GM13977 (cell line): Measurements from ENCODE around the gene GATM.

Source experiments
- DNase-seq: peaks from one replicate; pipeline ENCODE4 v3.0.0; 2012; ENCODE audit warnings: low spot score
- CTCF ChIP-seq: IDR thresholded peaks from 2 replicates; pipeline ENCODE4 v1.5.1; 2012; ENCODE audit warnings: mild to moderate bottlenecking, control low read depth; ENCODE audit not compliant: insufficient read depth; ENCODE audit errors: extremely low read depth, missing control alignments
- in situ Hi-C: fragments of 300-500 bp; cut with MboI; formaldehyde crosslinking; loops from one replicate; pipeline ENCODE4 v1.12.0; 2022; ENCODE audit warnings: low sequenced_read_pairs, low pct_unique_long_range_greater_than_20kb, mixed read lengths, inconsistent platforms; ENCODE audit not compliant: unreplicated experiment

GATM gene

GRCh38 chr15:45337224-45337623 lies 41.1 kb downstream of the GATM start:
- TF ChIP-seq CTCF, result no peak
- no peak for DNase-seq
- in situ Hi-C loops, result no loop called here

- TF ChIP-seq CTCF, result no peak
- DNase-seq, result no peak
- in situ Hi-C loops, result no loop called here
Observed at GRCh38 chr15:45333550-45333949, 44.8 kb downstream of the GATM start.

GRCh38 chr15:45332694-45333093 lies 45.6 kb downstream of the GATM start:
- DNase-seq, result no peak
- in situ Hi-C loops, result no loop called here
- no peak for TF ChIP-seq CTCF

GRCh38 chr15:45331972-45332371 lies 46.4 kb downstream of the GATM start:
- in situ Hi-C loops, result no loop called here
- no peak for DNase-seq
- TF ChIP-seq CTCF, result no peak

- no peak for DNase-seq
- no peak for TF ChIP-seq CTCF
- in situ Hi-C loops, result no loop called here
Observed at GRCh38 chr15:45328663-45329062, 49.7 kb downstream of the GATM start.

- TF ChIP-seq CTCF, result no peak
- no peak for DNase-seq
- in situ Hi-C loops, result no loop called here
Observed at GRCh38 chr15:45326741-45327140, 51.6 kb downstream of the GATM start.

- in situ Hi-C loops, result no loop called here
- no peak for TF ChIP-seq CTCF
- DNase-seq, result no peak
Observed at GRCh38 chr15:45326280-45326679, 52.1 kb downstream of the GATM start.
